SK-N-SH treated with all-trans-retinoic acid at 6 μM for 48 hours (cell line): ENCODE measurements around the gene ADGRG1.

Source experiments
- ATAC-seq: fragments of 200-7000 bp; cut with Tn5 transposase; 3 replicates; pipeline ENCODE4 v1.9.1; 2020; ENCODE audit warnings: mild to moderate bottlenecking, moderate library complexity
- ARNTL ChIP-seq: fragments of 450-650 bp; formaldehyde crosslinking; IDR thresholded peaks from 2 replicates; pipeline ENCODE4 v1.5.0; 2020; ENCODE audit warnings: low read depth, mild to moderate bottlenecking, moderate library complexity, borderline replicate concordance
- GLIS3 ChIP-seq: fragments of 250-450 bp; sonication (Bioruptor Pico); IDR thresholded peaks from 2 replicates; pipeline ENCODE4 v1.5.0; 2020; ENCODE audit warnings: mild to moderate bottlenecking, moderate library complexity
- ISL1 ChIP-seq: fragments of 250-450 bp; sonication (Bioruptor Pico); IDR thresholded peaks from 2 replicates; pipeline ENCODE4 v2.1.2; 2022; ENCODE audit warnings: mild to moderate bottlenecking, moderate library complexity
- RARB ChIP-seq: fragments of 250-450 bp; sonication (Bioruptor Pico); IDR thresholded peaks from 2 replicates; pipeline ENCODE4 v1.8.0; 2021; ENCODE audit warnings: mild to moderate bottlenecking, moderate library complexity
- TOX ChIP-seq: fragments of 250-450 bp; sonication (Bioruptor Pico); IDR thresholded peaks from 2 replicates; pipeline ENCODE4 v1.8.0; 2021; ENCODE audit warnings: mild to moderate bottlenecking, moderate library complexity, borderline replicate concordance
- ZFP3 ChIP-seq: fragments of 250-450 bp; sonication (Bioruptor Pico); IDR thresholded peaks from 2 replicates; pipeline ENCODE4 v1.5.0; 2020; ENCODE audit warnings: mild to moderate bottlenecking, moderate library complexity
- ZNF565 ChIP-seq: fragments of 450-650 bp; formaldehyde crosslinking; conservative IDR thresholded peaks from 2 replicates; pipeline ENCODE4 v1.5.0; 2020; ENCODE audit warnings: low read depth, mild to moderate bottlenecking, moderate library complexity
- ZNF70 ChIP-seq: fragments of 450-650 bp; formaldehyde crosslinking; IDR thresholded peaks from 2 replicates; pipeline ENCODE4 v1.5.0; 2020; ENCODE audit warnings: mild to moderate bottlenecking, moderate library complexity
- ZNF8 ChIP-seq: fragments of 450-650 bp; formaldehyde crosslinking; IDR thresholded peaks from 2 replicates; pipeline ENCODE4 v1.5.0; 2020; ENCODE audit warnings: mild to moderate bottlenecking, moderate library complexity
- TF ChIP-seq, protein P1 (sequence below): fragments of 250-450 bp; sonication (Bioruptor Pico); IDR thresholded peaks from 2 replicates; pipeline ENCODE4 v1.5.0; 2020; ENCODE audit warnings: mild to moderate bottlenecking, moderate library complexity
- TF ChIP-seq, protein P2 (sequence below): fragments of 250-450 bp; sonication (Bioruptor Pico); IDR thresholded peaks from 2 replicates; pipeline ENCODE4 v1.8.0; 2021; ENCODE audit warnings: low read depth, mild to moderate bottlenecking, moderate library complexity, borderline replicate concordance
- TF ChIP-seq, protein P3 (sequence below): fragments of 250-450 bp; sonication (Bioruptor Pico); IDR thresholded peaks from 2 replicates; pipeline ENCODE4 v1.8.0; 2020; ENCODE audit warnings: mild to moderate bottlenecking, moderate library complexity, borderline replicate concordance
- TF ChIP-seq, protein P4 (sequence below): fragments of 250-450 bp; sonication (Bioruptor Pico); IDR thresholded peaks from 2 replicates; pipeline ENCODE4 v1.5.1; 2020; ENCODE audit warnings: low read depth, mild to moderate bottlenecking, moderate library complexity

Gene ADGRG1

DNA sequence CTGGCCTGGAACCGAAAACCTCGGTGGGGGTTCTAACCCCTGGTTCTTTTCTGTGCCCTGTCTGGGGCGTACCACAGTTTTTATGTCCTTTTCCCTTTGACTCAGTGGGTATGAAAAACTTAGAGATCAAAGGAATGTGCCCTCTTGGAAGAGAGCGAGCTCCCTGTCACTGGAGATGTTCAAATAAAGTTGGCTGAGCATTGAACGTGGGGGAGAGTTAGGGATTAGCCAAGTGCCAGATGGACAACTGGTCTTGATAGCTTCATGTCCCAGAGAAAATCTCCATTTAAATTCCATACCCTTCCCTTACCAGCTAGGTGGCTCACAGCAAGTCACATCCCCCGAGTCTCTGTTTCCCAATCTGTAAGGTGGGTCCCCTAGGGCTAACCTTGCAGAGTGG is 9.5 kb downstream of the ADGRG1 start (continued):
- TF ChIP-seq, protein P1, sequence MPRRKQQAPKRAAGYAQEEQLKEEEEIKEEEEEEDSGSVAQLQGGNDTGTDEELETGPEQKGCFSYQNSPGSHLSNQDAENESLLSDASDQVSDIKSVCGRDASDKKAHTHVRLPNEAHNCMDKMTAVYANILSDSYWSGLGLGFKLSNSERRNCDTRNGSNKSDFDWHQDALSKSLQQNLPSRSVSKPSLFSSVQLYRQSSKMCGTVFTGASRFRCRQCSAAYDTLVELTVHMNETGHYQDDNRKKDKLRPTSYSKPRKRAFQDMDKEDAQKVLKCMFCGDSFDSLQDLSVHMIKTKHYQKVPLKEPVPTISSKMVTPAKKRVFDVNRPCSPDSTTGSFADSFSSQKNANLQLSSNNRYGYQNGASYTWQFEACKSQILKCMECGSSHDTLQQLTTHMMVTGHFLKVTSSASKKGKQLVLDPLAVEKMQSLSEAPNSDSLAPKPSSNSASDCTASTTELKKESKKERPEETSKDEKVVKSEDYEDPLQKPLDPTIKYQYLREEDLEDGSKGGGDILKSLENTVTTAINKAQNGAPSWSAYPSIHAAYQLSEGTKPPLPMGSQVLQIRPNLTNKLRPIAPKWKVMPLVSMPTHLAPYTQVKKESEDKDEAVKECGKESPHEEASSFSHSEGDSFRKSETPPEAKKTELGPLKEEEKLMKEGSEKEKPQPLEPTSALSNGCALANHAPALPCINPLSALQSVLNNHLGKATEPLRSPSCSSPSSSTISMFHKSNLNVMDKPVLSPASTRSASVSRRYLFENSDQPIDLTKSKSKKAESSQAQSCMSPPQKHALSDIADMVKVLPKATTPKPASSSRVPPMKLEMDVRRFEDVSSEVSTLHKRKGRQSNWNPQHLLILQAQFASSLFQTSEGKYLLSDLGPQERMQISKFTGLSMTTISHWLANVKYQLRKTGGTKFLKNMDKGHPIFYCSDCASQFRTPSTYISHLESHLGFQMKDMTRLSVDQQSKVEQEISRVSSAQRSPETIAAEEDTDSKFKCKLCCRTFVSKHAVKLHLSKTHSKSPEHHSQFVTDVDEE (CRISPR knock-in tag): no peak
- TF ChIP-seq RARB (CRISPR knock-in tag): no peak
- TF ChIP-seq GLIS3 (CRISPR knock-in tag): no peak
- TF ChIP-seq, protein P2, sequence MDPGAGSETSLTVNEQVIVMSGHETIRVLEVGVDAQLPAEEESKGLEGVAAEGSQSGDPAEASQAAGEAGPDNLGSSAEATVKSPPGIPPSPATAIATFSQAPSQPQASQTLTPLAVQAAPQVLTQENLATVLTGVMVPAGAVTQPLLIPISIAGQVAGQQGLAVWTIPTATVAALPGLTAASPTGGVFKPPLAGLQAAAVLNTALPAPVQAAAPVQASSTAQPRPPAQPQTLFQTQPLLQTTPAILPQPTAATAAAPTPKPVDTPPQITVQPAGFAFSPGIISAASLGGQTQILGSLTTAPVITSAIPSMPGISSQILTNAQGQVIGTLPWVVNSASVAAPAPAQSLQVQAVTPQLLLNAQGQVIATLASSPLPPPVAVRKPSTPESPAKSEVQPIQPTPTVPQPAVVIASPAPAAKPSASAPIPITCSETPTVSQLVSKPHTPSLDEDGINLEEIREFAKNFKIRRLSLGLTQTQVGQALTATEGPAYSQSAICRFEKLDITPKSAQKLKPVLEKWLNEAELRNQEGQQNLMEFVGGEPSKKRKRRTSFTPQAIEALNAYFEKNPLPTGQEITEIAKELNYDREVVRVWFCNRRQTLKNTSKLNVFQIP (CRISPR knock-in tag): no peak
- no peak for TF ChIP-seq ARNTL (CRISPR knock-in tag)
- TF ChIP-seq ZNF70: no peak
- TF ChIP-seq ISL1 (CRISPR knock-in tag): no peak
- TF ChIP-seq ZNF8: no peak

DNA sequence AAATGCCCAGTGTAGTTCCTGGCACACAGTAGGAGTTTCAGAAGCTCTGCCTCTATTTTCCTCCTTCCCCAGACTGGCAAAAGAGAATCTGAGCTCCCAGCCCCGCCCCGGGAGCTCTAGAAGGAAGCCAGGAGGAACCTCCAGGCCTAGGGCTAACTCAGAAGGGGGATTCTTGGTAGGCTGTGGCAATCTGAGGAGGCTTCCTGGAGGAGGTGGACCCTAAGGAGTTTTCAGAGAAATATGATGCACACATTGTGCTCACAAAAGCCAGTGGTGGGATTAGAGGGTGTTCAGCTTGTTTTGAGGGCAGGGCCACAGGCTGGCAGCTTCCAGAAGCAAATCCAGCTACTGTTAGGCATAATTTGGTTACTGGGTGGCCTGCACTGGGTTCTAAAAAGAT is 10.0 kb downstream of the ADGRG1 start:
- no peak for TF ChIP-seq TOX (CRISPR knock-in tag)
- TF ChIP-seq, protein P3, sequence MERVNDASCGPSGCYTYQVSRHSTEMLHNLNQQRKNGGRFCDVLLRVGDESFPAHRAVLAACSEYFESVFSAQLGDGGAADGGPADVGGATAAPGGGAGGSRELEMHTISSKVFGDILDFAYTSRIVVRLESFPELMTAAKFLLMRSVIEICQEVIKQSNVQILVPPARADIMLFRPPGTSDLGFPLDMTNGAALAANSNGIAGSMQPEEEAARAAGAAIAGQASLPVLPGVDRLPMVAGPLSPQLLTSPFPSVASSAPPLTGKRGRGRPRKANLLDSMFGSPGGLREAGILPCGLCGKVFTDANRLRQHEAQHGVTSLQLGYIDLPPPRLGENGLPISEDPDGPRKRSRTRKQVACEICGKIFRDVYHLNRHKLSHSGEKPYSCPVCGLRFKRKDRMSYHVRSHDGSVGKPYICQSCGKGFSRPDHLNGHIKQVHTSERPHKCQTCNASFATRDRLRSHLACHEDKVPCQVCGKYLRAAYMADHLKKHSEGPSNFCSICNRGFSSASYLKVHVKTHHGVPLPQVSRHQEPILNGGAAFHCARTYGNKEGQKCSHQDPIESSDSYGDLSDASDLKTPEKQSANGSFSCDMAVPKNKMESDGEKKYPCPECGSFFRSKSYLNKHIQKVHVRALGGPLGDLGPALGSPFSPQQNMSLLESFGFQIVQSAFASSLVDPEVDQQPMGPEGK (CRISPR knock-in tag): no peak
- TF ChIP-seq ZFP3: no peak
- TF ChIP-seq, protein P4, sequence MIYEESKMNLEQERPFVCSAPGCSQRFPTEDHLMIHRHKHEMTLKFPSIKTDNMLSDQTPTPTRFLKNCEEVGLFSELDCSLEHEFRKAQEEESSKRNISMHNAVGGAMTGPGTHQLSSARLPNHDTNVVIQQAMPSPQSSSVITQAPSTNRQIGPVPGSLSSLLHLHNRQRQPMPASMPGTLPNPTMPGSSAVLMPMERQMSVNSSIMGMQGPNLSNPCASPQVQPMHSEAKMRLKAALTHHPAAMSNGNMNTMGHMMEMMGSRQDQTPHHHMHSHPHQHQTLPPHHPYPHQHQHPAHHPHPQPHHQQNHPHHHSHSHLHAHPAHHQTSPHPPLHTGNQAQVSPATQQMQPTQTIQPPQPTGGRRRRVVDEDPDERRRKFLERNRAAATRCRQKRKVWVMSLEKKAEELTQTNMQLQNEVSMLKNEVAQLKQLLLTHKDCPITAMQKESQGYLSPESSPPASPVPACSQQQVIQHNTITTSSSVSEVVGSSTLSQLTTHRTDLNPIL (CRISPR knock-in tag): no peak
- no peak for TF ChIP-seq ZNF565
- TF ChIP-seq ISL1 (CRISPR knock-in tag): no peak
- TF ChIP-seq, protein P2 (CRISPR knock-in tag): no peak
- ATAC-seq: no peak

DNA sequence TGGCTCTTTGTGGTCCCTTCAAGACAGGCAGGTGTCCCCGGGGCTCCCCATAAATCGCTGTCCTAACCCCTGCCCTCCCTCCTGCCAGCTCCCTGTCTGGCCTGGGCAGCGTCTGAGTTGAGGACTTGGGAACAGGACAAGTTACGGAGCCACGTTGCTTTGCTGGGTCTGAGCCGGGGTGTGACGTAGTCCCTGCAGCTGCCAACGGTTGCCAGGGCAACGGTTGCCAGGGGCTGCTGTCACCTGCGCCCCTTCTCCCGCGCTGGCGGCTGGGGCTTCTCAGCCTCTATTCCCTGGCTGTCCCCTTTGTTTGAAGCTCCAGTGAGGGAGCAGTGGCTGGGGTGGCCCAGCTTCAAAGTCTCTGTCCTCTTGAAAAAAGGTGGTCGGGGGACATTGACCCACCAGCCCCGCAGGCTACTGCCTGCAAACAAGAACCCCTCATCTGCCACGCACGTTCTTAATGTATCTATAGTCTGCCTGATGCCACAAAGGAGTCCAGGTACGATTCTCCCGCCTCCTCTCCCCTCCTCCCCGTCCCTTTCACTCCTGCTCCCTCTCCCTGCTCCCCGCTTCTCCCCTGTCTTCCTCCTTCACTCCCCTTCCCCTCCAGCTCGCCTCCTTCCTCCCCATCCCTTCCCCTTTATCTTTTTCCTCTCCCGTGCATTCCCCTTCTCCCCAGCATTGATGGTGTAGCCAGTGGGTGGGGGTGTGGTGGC is 10.9 kb downstream of the ADGRG1 start:
- ATAC-seq: no peak
- TF ChIP-seq TOX (CRISPR knock-in tag) (no peak), ARNTL (CRISPR knock-in tag) (no peak), ZNF8 (no peak)
- TF ChIP-seq, protein P3 (CRISPR knock-in tag): no peak
- TF ChIP-seq, protein P4 (CRISPR knock-in tag): no peak
